Activated CD4-positive, alpha-beta T cell treated with anti-CD3 and anti-CD28 coated beads for 48 hours (primary cell): ENCODE measurements around the gene TEX47.

Source experiments
- DNase-seq: peaks from one replicate; pipeline ENCODE4 v3.0.0-alpha.2; 2020

The TEX47 gene

GRCh38 chr7:88795553-88795952, at the start of gene TEX47:
TEX47 (minus strand) TSS chr7:88795737; CDS start chr7:88794942, 795 bp downstream.
- DNase-seq, result no peak

DNA sequence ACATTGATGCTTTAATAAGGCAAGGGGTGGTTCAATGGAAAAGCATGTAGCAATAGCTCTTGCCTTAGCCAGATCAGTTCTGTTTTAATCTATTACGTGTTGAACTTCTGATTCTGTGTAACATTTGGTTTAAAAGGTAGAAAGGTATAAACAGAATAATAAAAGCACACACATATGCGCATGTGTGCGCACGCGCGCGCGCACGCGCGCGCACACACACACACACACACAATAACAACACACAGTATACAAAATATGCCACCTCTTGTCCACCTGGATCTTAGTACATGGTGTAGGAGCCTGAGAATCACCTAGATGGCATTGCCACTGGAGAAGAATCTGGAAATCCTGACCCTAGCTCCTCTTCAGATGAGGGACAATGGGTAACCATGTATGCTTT, 49.6 kb upstream of the TEX47 start:
- no peak for DNase-seq

DNA sequence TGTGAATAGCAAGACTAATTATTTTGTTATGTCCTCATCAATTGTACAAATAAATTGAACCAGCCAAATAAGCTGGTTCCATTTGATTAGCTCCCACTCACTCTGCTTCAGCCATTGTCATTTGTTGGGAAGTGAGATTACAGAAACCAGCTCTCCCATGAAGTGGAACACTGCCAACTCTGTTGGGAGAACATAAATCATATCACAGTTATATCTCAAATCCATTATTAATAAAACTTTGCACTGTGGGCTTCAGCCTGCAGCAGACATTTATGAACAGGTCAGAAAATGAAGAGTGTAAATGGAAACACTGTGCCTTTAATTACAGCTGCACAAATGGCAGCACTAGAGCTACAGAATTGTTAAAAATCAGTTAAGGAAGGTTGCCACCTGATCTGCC, 46.7 kb upstream of the TEX47 start:
- no peak for DNase-seq

GRCh38 chr7:88835147-88835728, 39.7 kb upstream of the TEX47 start:
- DNase-seq, result no peak

GRCh38 chr7:88826222-88826621, 30.7 kb upstream of the TEX47 start:
- DNase-seq, result no peak

- DNase-seq, result no peak
Measured at GRCh38 chr7:88818552-88818951, 23.0 kb upstream of the TEX47 start.

DNA sequence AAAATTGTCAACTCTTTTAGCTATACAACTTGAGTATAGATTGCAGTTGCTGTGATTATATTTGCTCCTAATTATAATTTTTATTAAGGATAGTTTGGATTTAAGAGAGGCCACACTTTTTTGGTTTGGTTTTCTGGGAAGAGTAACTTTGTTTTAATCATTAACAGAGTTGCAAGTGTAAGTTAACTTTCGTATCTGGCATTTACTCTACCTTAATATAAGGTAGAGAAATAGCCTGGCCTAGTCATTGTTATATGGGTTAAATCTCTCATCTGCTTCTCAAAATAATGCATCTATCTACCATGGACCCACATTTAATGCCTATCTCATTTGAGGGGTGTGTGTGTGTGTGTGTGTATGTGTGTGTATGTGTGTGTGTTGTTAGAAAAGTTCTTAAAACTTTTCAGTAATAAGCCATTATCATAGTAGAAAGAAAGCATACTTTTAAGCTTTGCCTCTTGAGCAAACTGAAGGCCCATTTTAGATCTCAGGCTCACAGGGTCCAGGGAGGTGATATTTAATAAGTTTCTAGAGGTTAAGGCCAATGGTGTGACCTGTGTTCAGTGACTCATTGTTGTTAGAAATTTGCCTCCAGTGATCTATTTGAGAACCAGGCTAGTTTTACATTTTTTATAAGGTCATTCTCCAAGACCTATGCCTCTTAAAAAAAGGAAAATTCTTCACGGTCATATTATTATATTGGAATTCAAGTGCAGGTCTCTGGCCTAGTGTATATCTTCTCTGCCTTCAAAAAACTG, 10.9 kb upstream of the TEX47 start:
- DNase-seq, result no peak

DNA sequence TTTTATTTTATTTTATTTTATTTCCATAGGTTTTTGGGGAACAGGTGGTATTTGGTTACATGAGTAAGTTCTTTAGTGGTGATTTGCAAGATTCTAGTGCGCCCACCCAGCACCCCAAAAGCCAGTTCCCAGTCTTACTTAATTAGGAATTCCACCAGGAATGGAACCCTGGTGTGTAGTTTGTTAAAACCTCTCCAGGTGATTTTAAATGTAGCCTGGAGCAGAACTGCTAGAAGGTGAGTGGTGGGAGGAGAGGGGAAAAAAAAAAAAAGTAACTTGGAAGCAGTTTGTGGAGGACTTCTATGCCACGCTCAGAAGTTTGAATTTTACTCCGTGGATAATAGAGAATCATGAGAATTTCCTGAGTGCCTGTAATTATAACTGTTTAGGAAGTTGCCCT, 5.5 kb upstream of the TEX47 start:
- no peak for DNase-seq

- DNase-seq, result no peak
Measured at GRCh38 chr7:88792361-88792760, 3.2 kb downstream of the TEX47 start.

- DNase-seq, result no peak
Measured at GRCh38 chr7:88791891-88792290, 3.6 kb downstream of the TEX47 start.

- no peak for DNase-seq
Measured at GRCh38 chr7:88789480-88790064, 6.0 kb downstream of the TEX47 start.

DNA sequence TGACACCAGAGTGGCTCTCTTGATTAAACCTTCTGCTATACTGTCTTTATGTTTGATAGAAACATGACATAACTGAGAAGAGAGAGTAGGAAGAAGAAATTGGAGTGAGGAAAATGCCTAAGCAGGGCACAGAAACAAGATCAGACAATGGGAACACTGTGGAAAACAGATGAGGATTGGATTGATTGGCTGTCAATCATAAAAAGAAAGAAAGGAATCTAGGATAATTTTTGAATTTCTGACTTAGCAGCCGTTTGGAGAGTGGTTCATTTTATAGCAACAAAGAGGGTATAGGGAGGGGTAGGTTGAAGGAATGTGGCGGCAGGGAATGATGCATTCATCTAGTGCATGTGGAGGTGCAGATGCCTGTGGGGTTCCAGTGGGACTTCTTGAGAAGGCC, 7.8 kb downstream of the TEX47 start:
- DNase-seq, result no peak

- DNase-seq, result no peak
Measured at GRCh38 chr7:88775838-88776237, 19.7 kb downstream of the TEX47 start.

DNA sequence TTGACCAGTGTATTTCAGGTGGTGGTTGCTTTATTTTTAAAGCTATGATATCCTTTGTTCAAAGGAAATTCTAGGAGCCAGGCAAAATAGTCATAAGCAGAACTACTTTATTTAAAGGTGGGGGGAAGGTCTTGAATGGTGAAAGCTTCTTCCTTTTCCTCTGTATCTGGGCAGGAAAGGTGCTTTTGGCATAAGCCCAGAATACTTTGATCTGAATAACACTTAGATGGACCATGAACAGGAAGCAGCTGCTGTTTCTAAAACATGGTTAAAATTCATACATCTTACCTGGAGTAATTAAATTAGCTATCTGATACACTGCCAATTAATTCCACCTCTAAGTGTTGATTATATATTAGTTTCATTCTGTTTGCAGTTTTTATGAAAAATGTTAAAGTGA, 22.8 kb downstream of the TEX47 start:
- DNase-seq, result no peak

GRCh38 chr7:88771417-88771816, 24.1 kb downstream of the TEX47 start:
- no peak for DNase-seq

DNA sequence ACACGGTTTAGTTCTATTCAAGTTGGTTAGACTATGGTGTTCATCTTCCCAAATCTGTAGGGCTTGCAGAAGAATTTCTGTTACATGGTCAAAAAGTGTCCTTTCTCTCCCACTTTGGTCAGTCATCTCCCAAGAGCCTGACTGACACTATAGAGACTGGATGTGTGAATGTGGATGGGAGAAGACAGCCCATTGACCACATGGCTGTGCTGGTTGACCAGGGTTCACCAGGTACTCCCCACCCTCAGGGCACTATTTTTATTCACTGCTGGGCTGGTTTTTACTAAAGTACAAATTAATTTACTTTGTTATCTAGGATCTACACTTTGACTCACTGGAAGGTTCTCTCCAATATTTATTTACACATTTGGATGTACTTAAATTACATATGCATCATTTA, 33.8 kb downstream of the TEX47 start:
- DNase-seq, result no peak

GRCh38 chr7:88760136-88760515, 35.4 kb downstream of the TEX47 start:
- DNase-seq, result no peak

DNA sequence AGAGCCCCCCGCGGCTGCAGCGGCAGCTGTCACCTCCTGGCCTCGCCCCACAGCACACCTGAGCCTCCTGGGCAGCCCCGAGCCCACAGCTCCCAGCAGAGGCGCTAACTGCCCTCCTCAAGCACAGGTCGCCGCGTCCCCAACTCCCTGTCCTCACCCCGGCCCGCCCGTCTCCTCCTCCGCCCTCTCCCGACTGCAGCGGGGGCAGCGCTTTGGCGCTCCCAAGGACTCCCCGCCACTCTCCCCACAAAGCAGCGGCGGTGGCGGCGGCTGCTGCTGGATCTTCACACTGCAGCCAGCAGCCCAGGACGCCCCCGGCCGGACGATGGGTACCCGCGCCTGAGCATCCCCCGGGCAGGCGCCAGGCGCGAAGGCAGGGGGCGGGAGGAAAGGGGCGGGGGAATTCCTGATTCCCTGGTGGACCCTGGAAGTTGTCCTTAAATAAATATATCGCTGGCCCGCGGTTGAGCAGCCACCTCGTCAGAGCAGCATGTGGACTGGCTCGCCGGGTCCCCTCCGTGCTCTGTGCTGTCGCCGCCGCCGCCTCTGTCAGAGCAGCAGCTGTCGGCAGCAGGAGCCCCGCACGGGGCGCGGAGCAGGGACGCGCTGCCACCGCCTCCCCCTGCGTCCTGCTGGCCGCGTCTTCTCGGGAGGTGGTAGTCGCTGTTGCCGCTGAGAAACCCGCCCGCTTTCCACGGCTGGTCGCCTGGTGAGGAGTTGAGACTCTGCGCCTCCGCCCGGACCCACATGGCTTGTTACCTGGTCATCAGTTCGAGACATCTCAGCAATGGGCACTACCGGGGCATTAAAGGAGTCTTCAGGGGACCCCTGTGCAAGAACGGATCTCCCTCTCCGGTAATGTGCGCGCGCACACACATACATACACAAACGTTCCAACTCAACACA, 36.1 kb downstream of the TEX47 start, which contains the start of gene ZNF804B:
Gene ZNF804B (plus strand): TSS at position 471 of the 906 bp plus-strand sequence. CDS start 277 bp downstream, at position 748.
- peak; percentile 11 for DNase-seq

GRCh38 chr7:88758381-88759229, 36.9 kb downstream of the TEX47 start:
- peak; percentile 11 for DNase-seq

GRCh38 chr7:88757371-88757770, 38.2 kb downstream of the TEX47 start:
- no peak for DNase-seq

DNA sequence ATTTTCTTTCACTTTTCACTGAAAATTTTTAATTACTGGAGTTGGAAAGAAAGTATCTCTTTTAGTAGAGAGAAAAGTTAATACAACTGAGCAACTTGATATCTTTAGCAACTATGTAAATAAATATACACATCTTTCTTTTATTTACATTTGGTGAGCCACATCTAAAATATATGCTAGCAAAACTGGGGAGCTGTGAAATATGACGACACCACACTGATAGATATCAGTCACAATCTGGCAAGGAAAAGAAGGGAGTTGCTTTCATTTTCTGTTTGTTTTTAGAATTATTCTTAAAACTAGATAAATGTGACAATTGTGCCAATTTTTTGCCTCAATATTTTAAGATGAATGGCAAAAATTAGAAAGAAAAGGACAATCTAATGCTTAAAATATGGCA, 38.7 kb downstream of the TEX47 start:
- DNase-seq, result no peak

DNA sequence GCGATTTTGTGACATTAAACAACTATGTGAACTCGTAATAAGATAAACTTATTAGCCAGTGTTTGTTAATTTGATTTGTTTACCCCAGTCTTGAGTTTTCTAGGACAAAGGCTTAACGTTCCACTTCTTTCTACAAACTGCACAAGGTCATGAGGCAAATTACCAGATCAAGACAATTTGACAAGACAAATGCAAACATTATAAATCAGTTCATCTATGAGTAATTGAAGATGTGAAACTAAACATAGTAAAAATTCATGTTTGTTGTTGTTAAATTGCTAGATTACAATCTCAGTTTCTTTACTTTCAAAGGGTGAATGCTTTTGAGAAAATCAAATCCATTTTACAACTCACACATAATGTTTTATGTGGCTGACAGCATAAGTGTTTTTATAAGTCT, 49.4 kb downstream of the TEX47 start:
- DNase-seq, result no peak
